HepG2 (cell line): ENCODE data around the gene SLC35B2.

ENCODE experiments used
- FOXK1 ChIP-seq: sonication (generic); formaldehyde crosslinking; IDR thresholded peaks from 2 replicates; pipeline ENCODE4 v1.4.0; 2020; ENCODE audit warnings: low read depth, missing genetic modification reagents, borderline replicate concordance
- JARID2 ChIP-seq: sonication (generic); formaldehyde crosslinking; IDR thresholded peaks from 2 replicates; pipeline ENCODE4 v1.8.1; 2023; ENCODE audit warnings: missing genetic modification reagents, inconsistent platforms; ENCODE audit not compliant: insufficient replicate concordance
- MAFK ChIP-seq, 2 experiments: IDR thresholded peaks in 1 of 2; conservative IDR thresholded peaks in 1 of 2; 2 replicates each; pipeline ENCODE4 v1.6.1; 2011; ENCODE audit warnings: improper control_type of control experiment in 2 of 2, low read length in 2 of 2
- MTF1 ChIP-seq: sonication (generic); formaldehyde crosslinking; IDR thresholded peaks from 2 replicates; pipeline ENCODE4 v1.5.0; 2020; ENCODE audit warnings: missing genetic modification reagents
- POLR2AphosphoS5 ChIP-seq: IDR thresholded peaks from 2 replicates; pipeline ENCODE4 v1.6.1; 2012; ENCODE audit warnings: low read depth, low read length
- SUZ12 ChIP-seq: fragments of 150-350 bp; IDR thresholded peaks from 2 replicates; pipeline ENCODE4 v1.6.1; 2014; ENCODE audit warnings: low read depth, low read length
- TAF1 ChIP-seq: sonication (generic); formaldehyde crosslinking; IDR thresholded peaks from 2 replicates; pipeline ENCODE4 v1.4.0; 2020; ENCODE audit warnings: missing genetic modification reagents
- ZKSCAN8 ChIP-seq: IDR thresholded peaks from 2 replicates; pipeline ENCODE4 v1.6.1; 2016; ENCODE audit warnings: borderline replicate concordance, missing genetic modification reagents, missing compliant biosample characterization
- ZNF263 ChIP-seq: sonication (generic); formaldehyde crosslinking; IDR thresholded peaks from 2 replicates; pipeline ENCODE4 v1.4.0; 2020; ENCODE audit warnings: missing genetic modification reagents
- ZNF329 ChIP-seq: sonication (generic); formaldehyde crosslinking; IDR thresholded peaks from 2 replicates; pipeline ENCODE4 v1.9.0; 2021; ENCODE audit warnings: low read depth, mild to moderate bottlenecking, missing genetic modification reagents
- ZNF335 ChIP-seq: sonication (generic); formaldehyde crosslinking; IDR thresholded peaks from 2 replicates; pipeline ENCODE4 v1.4.0; 2020; ENCODE audit warnings: missing genetic modification reagents
- TF ChIP-seq, protein P1 (sequence below), 2 experiments: IDR thresholded peaks; 2 replicates each; pipeline ENCODE4 v1.6.1; 2011 to 2012; ENCODE audit warnings: low read length in 2 of 2, borderline replicate concordance in 1 of 2, low read depth in 1 of 2, mild to moderate bottlenecking in 1 of 2, moderate library complexity in 1 of 2
- TF ChIP-seq, protein P2 (sequence below): sonication (generic); formaldehyde crosslinking; IDR thresholded peaks from 2 replicates; pipeline ENCODE4 v1.5.0; 2020; ENCODE audit warnings: mild to moderate bottlenecking, missing genetic modification reagents, moderate library complexity

DNA sequence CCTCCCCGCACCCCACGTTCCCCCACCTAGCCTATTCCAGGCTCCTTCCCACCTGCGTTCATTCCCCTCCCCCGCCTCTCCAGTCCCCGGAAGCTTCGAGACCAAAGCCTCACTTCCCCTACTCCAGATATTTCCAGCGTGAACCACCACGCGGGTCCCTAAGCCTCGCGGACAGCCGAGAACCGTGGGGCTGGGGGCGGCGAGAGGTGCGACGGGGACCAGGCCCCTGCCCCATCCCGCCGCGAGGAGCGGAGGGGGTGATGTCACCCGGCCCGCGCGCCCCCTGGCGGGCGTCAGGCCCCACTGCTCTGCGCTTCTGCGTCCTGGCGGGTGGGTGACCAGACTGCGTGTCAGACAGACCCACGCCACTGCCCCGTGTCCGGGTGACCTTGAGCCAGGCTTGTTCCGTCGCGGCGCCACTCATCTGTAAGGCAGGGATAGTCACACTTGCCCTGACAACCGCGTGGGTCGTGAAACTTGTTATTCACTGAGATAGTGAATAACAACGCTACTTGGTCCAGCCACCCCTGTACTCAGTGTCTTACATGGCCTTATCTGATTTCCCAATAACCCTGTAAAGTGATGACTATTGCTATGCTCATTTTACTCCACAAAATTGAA is 19.4 kb downstream of the SLC35B2 start:
- TF ChIP-seq FOXK1 (peak; percentile 27; the same call in 1 of the 2 replicates), TAF1 (CRISPR knock-in tag) (peak; percentile 39; the same call in 1 of the 2 replicates), MAFK (conservative IDR thresholded peaks at IDR 0.05 in 1 of 2, IDR thresholded peaks at IDR 0.05 in 1 of 2; ENCODE audit: low read length in 2 of 2) (no peak), MTF1 (CRISPR knock-in tag) (no peak), ZNF329 (CRISPR knock-in tag) (0 out of 2 replicates have a peak, but pooled peaks have one; percentile 65), ZKSCAN8 (0 out of 2 replicates have a peak, but pooled peaks have one; percentile 45), ZNF335 (CRISPR knock-in tag) (peak; percentile 58; the same call in 1 of the 2 replicates), JARID2 (CRISPR knock-in tag) (no peak), ZNF263 (CRISPR knock-in tag) (no peak), POLR2AphosphoS5 (0 out of 2 replicates have a peak, but pooled peaks have one; percentile 3), SUZ12 (0 out of 2 replicates have a peak, but pooled peaks have one; percentile 19)
- TF ChIP-seq, protein P1, sequence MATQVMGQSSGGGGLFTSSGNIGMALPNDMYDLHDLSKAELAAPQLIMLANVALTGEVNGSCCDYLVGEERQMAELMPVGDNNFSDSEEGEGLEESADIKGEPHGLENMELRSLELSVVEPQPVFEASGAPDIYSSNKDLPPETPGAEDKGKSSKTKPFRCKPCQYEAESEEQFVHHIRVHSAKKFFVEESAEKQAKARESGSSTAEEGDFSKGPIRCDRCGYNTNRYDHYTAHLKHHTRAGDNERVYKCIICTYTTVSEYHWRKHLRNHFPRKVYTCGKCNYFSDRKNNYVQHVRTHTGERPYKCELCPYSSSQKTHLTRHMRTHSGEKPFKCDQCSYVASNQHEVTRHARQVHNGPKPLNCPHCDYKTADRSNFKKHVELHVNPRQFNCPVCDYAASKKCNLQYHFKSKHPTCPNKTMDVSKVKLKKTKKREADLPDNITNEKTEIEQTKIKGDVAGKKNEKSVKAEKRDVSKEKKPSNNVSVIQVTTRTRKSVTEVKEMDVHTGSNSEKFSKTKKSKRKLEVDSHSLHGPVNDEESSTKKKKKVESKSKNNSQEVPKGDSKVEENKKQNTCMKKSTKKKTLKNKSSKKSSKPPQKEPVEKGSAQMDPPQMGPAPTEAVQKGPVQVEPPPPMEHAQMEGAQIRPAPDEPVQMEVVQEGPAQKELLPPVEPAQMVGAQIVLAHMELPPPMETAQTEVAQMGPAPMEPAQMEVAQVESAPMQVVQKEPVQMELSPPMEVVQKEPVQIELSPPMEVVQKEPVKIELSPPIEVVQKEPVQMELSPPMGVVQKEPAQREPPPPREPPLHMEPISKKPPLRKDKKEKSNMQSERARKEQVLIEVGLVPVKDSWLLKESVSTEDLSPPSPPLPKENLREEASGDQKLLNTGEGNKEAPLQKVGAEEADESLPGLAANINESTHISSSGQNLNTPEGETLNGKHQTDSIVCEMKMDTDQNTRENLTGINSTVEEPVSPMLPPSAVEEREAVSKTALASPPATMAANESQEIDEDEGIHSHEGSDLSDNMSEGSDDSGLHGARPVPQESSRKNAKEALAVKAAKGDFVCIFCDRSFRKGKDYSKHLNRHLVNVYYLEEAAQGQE (IDR thresholded peaks at IDR 0.05; ENCODE audit: borderline replicate concordance in 1 of 2, low read depth in 1 of 2, low read length in 2 of 2) = no peak
- TF ChIP-seq, protein P2, sequence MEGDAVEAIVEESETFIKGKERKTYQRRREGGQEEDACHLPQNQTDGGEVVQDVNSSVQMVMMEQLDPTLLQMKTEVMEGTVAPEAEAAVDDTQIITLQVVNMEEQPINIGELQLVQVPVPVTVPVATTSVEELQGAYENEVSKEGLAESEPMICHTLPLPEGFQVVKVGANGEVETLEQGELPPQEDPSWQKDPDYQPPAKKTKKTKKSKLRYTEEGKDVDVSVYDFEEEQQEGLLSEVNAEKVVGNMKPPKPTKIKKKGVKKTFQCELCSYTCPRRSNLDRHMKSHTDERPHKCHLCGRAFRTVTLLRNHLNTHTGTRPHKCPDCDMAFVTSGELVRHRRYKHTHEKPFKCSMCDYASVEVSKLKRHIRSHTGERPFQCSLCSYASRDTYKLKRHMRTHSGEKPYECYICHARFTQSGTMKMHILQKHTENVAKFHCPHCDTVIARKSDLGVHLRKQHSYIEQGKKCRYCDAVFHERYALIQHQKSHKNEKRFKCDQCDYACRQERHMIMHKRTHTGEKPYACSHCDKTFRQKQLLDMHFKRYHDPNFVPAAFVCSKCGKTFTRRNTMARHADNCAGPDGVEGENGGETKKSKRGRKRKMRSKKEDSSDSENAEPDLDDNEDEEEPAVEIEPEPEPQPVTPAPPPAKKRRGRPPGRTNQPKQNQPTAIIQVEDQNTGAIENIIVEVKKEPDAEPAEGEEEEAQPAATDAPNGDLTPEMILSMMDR (CRISPR knock-in tag) = peak; percentile 95
